ENCODE results near the gene HMCN1.

HMCN1 gene

GRCh38 chr1:186050360-186050759 lies 316.2 kb downstream of the HMCN1 start:
- no peak overlapping the region for H3K27ac Mint-ChIP-seq (ENCODE audit: low read depth)
- no peaks in the 10 kb centered on the region for H3K9me3 Mint-ChIP-seq
- H3K36me3 Mint-ChIP-seq (ENCODE audit: insufficient read depth): peaks cover 3% of the 10 kb centered on the region
- no peak for DNase-seq (ENCODE audit: low spot score in 2 of 2)
- no peaks in the 10 kb centered on the region for H3K27me3 Mint-ChIP-seq
- no peak overlapping the region for H3K4me3 Mint-ChIP-seq
- no peak for ATAC-seq (replicated peaks; ENCODE audit: extremely low read depth, poor library complexity, severe bottlenecking)
- no peaks in the 10 kb centered on the region for H3K4me1 Mint-ChIP-seq

DNA sequence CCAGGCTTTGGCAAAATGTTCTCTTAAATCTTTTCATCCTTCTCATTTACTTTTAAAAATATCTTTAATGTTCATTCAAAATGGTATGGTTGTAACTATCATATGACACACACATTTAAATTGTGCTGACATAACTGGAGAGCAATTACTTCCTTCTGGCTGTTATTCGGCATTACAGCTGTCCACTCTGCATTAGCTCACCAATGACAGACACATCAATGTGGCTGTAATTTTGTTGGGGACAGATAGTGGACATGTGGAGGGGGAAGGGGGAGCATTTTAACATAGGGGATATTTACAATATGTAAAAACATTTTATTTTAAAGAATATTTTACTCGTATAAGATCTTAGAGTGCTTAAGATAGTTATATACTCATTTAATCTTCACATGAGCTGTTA lies 319.8 kb downstream of the HMCN1 start:
- ATAC-seq (replicated peaks; ENCODE audit: extremely low read depth, poor library complexity, severe bottlenecking) (no peak), DNase-seq (ENCODE audit: low spot score in 2 of 2) (no peak)
- no peak overlapping the region for H3K27ac Mint-ChIP-seq (ENCODE audit: low read depth)
- peaks cover 1% of the 10 kb centered on the region for H3K36me3 Mint-ChIP-seq (ENCODE audit: insufficient read depth)
- H3K9me3 Mint-ChIP-seq: no peaks in the 10 kb centered on the region
- H3K4me3 Mint-ChIP-seq: no peak overlapping the region
- no peaks in the 10 kb centered on the region for H3K4me1 Mint-ChIP-seq
- no peaks in the 10 kb centered on the region for H3K27me3 Mint-ChIP-seq

- Mint-ChIP-seq H3K27me3 (no peaks in the 10 kb centered on the region), H3K27ac (ENCODE audit: low read depth) (no peak overlapping the region), H3K9me3 (no peaks in the 10 kb centered on the region), H3K4me3 (no peak overlapping the region), H3K4me1 (no peaks in the 10 kb centered on the region), H3K36me3 (ENCODE audit: insufficient read depth) (peaks cover 1% of the 10 kb centered on the region)
- no peak for DNase-seq (ENCODE audit: low spot score in 2 of 2)
- ATAC-seq (replicated peaks; ENCODE audit: extremely low read depth, poor library complexity, severe bottlenecking): no peak
These were observed 320.7 kb downstream of the HMCN1 start for GRCh38 chr1:186054932-186055331.

- H3K36me3 Mint-ChIP-seq (ENCODE audit: insufficient read depth): peaks cover 1% of the 10 kb centered on the region
- ATAC-seq (replicated peaks; ENCODE audit: extremely low read depth, poor library complexity, severe bottlenecking): no peak
- no peaks in the 10 kb centered on the region for H3K27me3 Mint-ChIP-seq
- H3K27ac Mint-ChIP-seq (ENCODE audit: low read depth): no peak overlapping the region
- H3K9me3 Mint-ChIP-seq: no peaks in the 10 kb centered on the region
- H3K4me1 Mint-ChIP-seq: no peaks in the 10 kb centered on the region
- no peak for DNase-seq (ENCODE audit: low spot score in 2 of 2)
- H3K4me3 Mint-ChIP-seq: no peak overlapping the region
These were observed 321.7 kb downstream of the HMCN1 start for GRCh38 chr1:186055846-186056245.

DNA sequence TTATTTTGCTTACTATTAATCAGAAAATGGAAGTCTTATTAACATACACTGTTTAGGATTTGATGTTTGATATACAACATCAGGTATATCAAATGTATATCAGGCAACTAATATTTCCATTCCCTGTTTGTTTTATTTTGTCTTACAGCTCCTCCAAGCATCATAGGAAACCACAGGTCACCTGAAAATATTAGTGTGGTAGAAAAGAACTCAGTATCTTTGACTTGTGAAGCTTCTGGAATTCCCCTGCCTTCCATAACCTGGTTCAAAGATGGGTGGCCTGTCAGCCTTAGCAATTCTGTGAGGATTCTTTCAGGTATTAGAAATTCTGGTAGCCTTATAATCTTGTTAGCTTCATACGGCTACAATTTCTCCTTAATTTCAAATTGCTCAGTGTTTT lies 322.9 kb downstream of the HMCN1 start:
- Mint-ChIP-seq H3K9me3 (no peaks in the 10 kb centered on the region), H3K36me3 (ENCODE audit: insufficient read depth) (no peaks in the 10 kb centered on the region), H3K4me3 (no peak overlapping the region), H3K4me1 (no peaks in the 10 kb centered on the region), H3K27ac (ENCODE audit: low read depth) (no peak overlapping the region), H3K27me3 (no peaks in the 10 kb centered on the region)
- DNase-seq (ENCODE audit: low spot score in 2 of 2) (no peak), ATAC-seq (replicated peaks; ENCODE audit: extremely low read depth, poor library complexity, severe bottlenecking) (no peak)

DNA sequence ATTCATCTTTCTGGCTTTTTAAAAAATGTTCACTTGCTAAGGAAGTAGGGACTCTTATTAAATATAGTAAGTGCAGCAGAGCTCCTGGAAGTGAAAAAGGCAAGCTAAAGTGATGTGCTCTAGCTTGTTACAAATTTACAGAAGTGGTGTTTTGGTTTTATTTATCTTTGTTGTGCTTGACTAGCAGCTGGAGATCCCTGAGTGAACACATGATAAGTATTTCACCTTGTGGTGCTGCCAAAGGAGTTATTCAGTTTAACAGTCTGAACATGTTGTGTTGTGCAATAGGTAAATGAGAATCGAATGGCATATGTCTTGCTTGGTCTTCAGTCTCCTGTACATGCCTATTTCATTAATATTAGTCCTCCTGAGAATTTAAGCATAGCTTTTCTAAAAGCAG lies 325.1 kb downstream of the HMCN1 start:
- Mint-ChIP-seq H3K4me1 (no peaks in the 10 kb centered on the region), H3K27ac (ENCODE audit: low read depth) (no peak overlapping the region), H3K9me3 (no peaks in the 10 kb centered on the region), H3K36me3 (ENCODE audit: insufficient read depth) (peaks cover 2% of the 10 kb centered on the region), H3K27me3 (no peaks in the 10 kb centered on the region), H3K4me3 (no peak overlapping the region)
- DNase-seq (ENCODE audit: low spot score in 2 of 2) (no peak), ATAC-seq (replicated peaks; ENCODE audit: extremely low read depth, poor library complexity, severe bottlenecking) (no peak)

GRCh38 chr1:186059752-186060151 lies 325.6 kb downstream of the HMCN1 start:
- Mint-ChIP-seq H3K27me3 (no peaks in the 10 kb centered on the region), H3K4me3 (no peak overlapping the region), H3K36me3 (ENCODE audit: insufficient read depth) (peaks cover 2% of the 10 kb centered on the region), H3K4me1 (no peaks in the 10 kb centered on the region), H3K9me3 (no peaks in the 10 kb centered on the region), H3K27ac (ENCODE audit: low read depth) (no peak overlapping the region)
- DNase-seq (ENCODE audit: low spot score in 2 of 2): no peak
- ATAC-seq (replicated peaks; ENCODE audit: extremely low read depth, poor library complexity, severe bottlenecking): no peak

DNA sequence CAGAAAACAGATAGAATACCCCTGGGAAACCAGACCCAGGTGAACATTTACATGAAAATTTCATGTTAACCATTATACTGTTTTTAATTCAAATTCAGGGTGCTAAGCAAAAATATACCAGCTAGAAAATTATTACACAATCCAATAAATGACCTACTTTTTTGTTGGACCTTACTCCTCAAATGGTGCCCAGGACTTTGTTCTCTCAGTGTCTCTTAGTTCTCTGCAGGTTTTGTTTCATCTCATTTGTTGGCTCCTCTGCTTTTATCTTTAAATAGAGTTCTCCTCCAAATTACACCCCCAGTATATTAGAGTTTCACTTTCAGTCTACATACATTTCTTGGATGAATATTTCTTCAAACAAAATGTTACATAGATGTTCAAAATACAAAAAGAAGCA lies 326.0 kb downstream of the HMCN1 start:
- H3K9me3 Mint-ChIP-seq: no peaks in the 10 kb centered on the region
- DNase-seq (ENCODE audit: low spot score in 2 of 2): no peak
- no peak overlapping the region for H3K27ac Mint-ChIP-seq (ENCODE audit: low read depth)
- H3K27me3 Mint-ChIP-seq: no peaks in the 10 kb centered on the region
- no peaks in the 10 kb centered on the region for H3K4me1 Mint-ChIP-seq
- no peak for ATAC-seq (replicated peaks; ENCODE audit: extremely low read depth, poor library complexity, severe bottlenecking)
- no peak overlapping the region for H3K4me3 Mint-ChIP-seq
- peaks cover 2% of the 10 kb centered on the region for H3K36me3 Mint-ChIP-seq (ENCODE audit: insufficient read depth)

DNA sequence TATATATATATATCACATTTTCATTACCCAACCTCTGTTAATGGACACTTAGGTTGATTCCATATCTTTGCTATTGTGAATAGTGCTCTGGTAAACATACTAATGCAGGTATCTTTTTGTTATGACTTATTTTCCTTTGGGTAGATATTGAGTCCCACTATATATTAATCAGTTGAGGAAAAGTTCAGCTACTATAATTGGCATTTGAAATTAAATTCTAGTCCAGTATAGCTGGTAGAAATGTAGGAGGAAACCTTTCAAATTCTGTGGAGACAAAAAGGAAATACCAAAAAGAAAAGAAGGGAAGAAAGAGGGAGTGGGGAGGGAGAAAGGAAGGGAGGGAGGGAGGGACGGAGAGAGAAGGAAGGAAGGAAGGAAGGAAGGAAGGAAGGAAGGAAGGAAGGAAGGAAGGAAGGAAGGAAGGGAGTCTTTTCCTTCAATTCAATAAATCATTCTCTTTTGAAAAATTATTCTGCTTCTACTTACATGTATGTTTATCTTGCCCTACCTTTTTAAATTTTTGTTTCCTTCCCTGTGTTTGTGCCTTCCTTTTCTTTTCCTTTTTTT lies 329.0 kb downstream of the HMCN1 start:
- no peaks in the 10 kb centered on the region for H3K4me1 Mint-ChIP-seq
- H3K9me3 Mint-ChIP-seq: no peaks in the 10 kb centered on the region
- H3K36me3 Mint-ChIP-seq (ENCODE audit: insufficient read depth): peaks cover 2% of the 10 kb centered on the region
- ATAC-seq (replicated peaks; ENCODE audit: extremely low read depth, poor library complexity, severe bottlenecking) (no peak), DNase-seq (ENCODE audit: low spot score in 2 of 2) (no peak)
- no peak overlapping the region for H3K27ac Mint-ChIP-seq (ENCODE audit: low read depth)
- H3K27me3 Mint-ChIP-seq: no peaks in the 10 kb centered on the region
- H3K4me3 Mint-ChIP-seq: no peak overlapping the region

DNA sequence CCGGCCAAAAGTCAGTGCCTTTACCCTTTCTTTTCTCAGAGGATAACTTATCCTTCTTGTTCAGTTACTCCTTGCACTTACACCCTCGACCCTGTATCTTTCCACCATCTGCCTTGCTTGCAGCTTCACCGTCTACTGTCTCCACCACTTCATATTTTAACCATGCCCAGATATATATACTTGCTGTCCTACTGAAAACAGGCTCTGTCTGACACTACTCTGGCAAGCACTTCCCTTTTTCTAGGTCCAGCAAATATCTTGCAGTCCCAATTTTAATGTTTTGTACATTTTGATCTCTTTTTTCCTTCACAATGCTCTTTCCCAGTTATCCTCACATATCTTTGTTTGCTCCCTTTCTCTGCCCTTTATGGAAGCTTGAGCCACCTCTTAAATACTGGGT lies 332.2 kb downstream of the HMCN1 start:
- Mint-ChIP-seq H3K4me1 (no peaks in the 10 kb centered on the region), H3K36me3 (ENCODE audit: insufficient read depth) (peaks cover 2% of the 10 kb centered on the region), H3K9me3 (no peaks in the 10 kb centered on the region), H3K4me3 (no peak overlapping the region), H3K27me3 (no peaks in the 10 kb centered on the region), H3K27ac (ENCODE audit: low read depth) (no peak overlapping the region)
- DNase-seq (ENCODE audit: low spot score in 2 of 2) (no peak), ATAC-seq (replicated peaks; ENCODE audit: extremely low read depth, poor library complexity, severe bottlenecking) (no peak)

DNA sequence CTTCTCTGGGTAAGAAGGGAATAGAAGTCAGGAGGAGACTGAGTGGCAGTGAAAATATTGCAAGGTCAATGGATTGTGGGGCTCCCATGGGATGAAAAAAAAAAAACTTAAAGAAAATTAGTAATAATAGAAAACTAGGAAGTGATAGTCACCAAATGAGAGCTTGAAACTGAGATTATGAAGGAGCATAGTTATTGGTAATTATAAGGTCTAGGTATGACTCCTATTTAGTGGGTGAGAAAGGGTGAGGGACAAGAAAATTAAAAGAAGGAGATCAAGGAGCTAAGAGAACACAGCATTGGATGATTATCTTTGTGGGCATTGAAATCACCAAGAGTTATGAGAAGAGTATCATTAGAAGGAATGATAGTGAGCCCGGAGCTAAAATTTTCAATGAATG lies 339.5 kb downstream of the HMCN1 start:
- Mint-ChIP-seq H3K27ac (ENCODE audit: low read depth) (no peak overlapping the region), H3K36me3 (ENCODE audit: insufficient read depth) (no peaks in the 10 kb centered on the region), H3K9me3 (no peaks in the 10 kb centered on the region), H3K4me3 (no peak overlapping the region), H3K4me1 (no peaks in the 10 kb centered on the region), H3K27me3 (no peaks in the 10 kb centered on the region)
- ATAC-seq (replicated peaks; ENCODE audit: extremely low read depth, poor library complexity, severe bottlenecking) (no peak), DNase-seq (ENCODE audit: low spot score in 2 of 2) (no peak)

GRCh38 chr1:186076006-186076405 lies 341.8 kb downstream of the HMCN1 start:
- no peak for DNase-seq (ENCODE audit: low spot score in 2 of 2)
- ATAC-seq (replicated peaks; ENCODE audit: extremely low read depth, poor library complexity, severe bottlenecking): no peak
- Mint-ChIP-seq H3K4me1 (no peaks in the 10 kb centered on the region), H3K9me3 (no peaks in the 10 kb centered on the region), H3K27me3 (no peaks in the 10 kb centered on the region), H3K27ac (ENCODE audit: low read depth) (no peak overlapping the region), H3K4me3 (no peak overlapping the region), H3K36me3 (ENCODE audit: insufficient read depth) (no peaks in the 10 kb centered on the region)

GRCh38 chr1:186078245-186078644 lies 344.1 kb downstream of the HMCN1 start:
- H3K9me3 Mint-ChIP-seq: no peaks in the 10 kb centered on the region
- no peaks in the 10 kb centered on the region for H3K36me3 Mint-ChIP-seq (ENCODE audit: insufficient read depth)
- DNase-seq (ENCODE audit: low spot score in 2 of 2): no peak
- no peaks in the 10 kb centered on the region for H3K27me3 Mint-ChIP-seq
- no peak for ATAC-seq (replicated peaks; ENCODE audit: extremely low read depth, poor library complexity, severe bottlenecking)
- H3K27ac Mint-ChIP-seq (ENCODE audit: low read depth): no peak overlapping the region
- H3K4me1 Mint-ChIP-seq: no peaks in the 10 kb centered on the region
- no peak overlapping the region for H3K4me3 Mint-ChIP-seq

Measured in central memory CD8-positive, alpha-beta T cell (primary cell).